Neural crest cell (in vitro differentiated cells): ENCODE measurements around the gene EXO1. TPM values are rescaled to one million over a fixed set of nuclear protein-coding genes. Genes with fewer than 3 reads are reported as not detected.

ENCODE experiments used
- DNase-seq: peaks from one replicate; pipeline ENCODE4 v3.0.0; 2021; ENCODE audit warnings: low read depth, mixed read lengths, low spot score
- H3K27ac Mint-ChIP-seq: one replicate; pipeline ENCODE4 v1.8.0; 2021; ENCODE audit warnings: mild to moderate bottlenecking, mixed read lengths; ENCODE audit not compliant: unreplicated experiment
- H3K27me3 Mint-ChIP-seq: 2 replicates; pipeline ENCODE4 v1.8.0; 2021; ENCODE audit warnings: low read depth, mild to moderate bottlenecking, mixed read lengths
- H3K36me3 Mint-ChIP-seq: 2 replicates; pipeline ENCODE4 v1.8.0; 2021; ENCODE audit warnings: low read depth, mild to moderate bottlenecking, mixed read lengths
- H3K4me1 Mint-ChIP-seq: 2 replicates; pipeline ENCODE4 v1.8.0; 2021; ENCODE audit warnings: mixed read lengths
- H3K4me3 Mint-ChIP-seq: one replicate; pipeline ENCODE4 v1.8.0; 2021; ENCODE audit warnings: mild to moderate bottlenecking, mixed read lengths
- H3K9me3 Mint-ChIP-seq: 2 replicates; pipeline ENCODE4 v1.8.0; 2021; ENCODE audit warnings: mixed read lengths
- total RNA-seq: library from RNA; stranded (reverse); gene quantifications from 2 replicates; pipeline ENCODE4 v1.2.1, GENCODE V29; 2021
- TF ChIP-seq, protein P1 (sequence below): fragments of 200-600 bp; sonication (generic); conservative IDR thresholded peaks from 2 replicates; pipeline ENCODE4 v1.5.0; 2021; ENCODE audit warnings: antibody characterized with exemption, mild to moderate bottlenecking

EXO1 gene
- total RNA-seq, 1 donor from 2014 or later = 49.2 TPM

DNA sequence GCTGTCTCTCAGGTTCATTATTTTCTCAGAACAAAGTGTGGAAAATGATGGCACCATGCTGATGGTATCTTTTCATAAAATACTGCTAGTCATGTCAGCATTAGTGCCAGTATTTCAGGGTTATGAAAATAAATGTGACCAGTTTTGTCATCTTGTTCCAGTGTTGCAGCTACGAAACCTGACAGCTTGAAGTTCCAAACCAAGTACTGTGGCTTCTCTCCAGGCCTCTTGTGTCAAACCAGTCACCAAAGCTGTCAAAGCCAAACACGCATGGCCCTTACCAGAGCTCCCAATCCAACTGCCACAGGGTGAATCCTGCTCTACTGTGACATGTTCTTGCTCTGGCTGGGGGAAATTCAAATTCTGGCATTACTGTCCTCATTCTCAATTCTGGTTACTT lies 20.7 kb upstream of the EXO1 start:
- H3K27me3 Mint-ChIP-seq = no peaks in the 10 kb centered on the region
- H3K4me1 Mint-ChIP-seq = peaks cover 4% of the 10 kb centered on the region
- H3K36me3 Mint-ChIP-seq = no peaks in the 10 kb centered on the region
- no peak for DNase-seq
- no peak overlapping the region for H3K4me3 Mint-ChIP-seq
- TF ChIP-seq, protein P1, sequence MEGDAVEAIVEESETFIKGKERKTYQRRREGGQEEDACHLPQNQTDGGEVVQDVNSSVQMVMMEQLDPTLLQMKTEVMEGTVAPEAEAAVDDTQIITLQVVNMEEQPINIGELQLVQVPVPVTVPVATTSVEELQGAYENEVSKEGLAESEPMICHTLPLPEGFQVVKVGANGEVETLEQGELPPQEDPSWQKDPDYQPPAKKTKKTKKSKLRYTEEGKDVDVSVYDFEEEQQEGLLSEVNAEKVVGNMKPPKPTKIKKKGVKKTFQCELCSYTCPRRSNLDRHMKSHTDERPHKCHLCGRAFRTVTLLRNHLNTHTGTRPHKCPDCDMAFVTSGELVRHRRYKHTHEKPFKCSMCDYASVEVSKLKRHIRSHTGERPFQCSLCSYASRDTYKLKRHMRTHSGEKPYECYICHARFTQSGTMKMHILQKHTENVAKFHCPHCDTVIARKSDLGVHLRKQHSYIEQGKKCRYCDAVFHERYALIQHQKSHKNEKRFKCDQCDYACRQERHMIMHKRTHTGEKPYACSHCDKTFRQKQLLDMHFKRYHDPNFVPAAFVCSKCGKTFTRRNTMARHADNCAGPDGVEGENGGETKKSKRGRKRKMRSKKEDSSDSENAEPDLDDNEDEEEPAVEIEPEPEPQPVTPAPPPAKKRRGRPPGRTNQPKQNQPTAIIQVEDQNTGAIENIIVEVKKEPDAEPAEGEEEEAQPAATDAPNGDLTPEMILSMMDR = no peak
- H3K9me3 Mint-ChIP-seq = no peaks in the 10 kb centered on the region
- no peak overlapping the region for H3K27ac Mint-ChIP-seq

GRCh38 chr1:241828463-241829021 lies 19.5 kb upstream of the EXO1 start:
- Mint-ChIP-seq H3K9me3 (no peaks in the 10 kb centered on the region), H3K4me1 (peaks cover 4% of the 10 kb centered on the region), H3K27ac (no peak overlapping the region), H3K27me3 (no peaks in the 10 kb centered on the region), H3K4me3 (no peak overlapping the region), H3K36me3 (no peaks in the 10 kb centered on the region)
- TF ChIP-seq, protein P1 = no peak
- DNase-seq = no peak

GRCh38 chr1:241829468-241829867 lies 18.5 kb upstream of the EXO1 start:
- Mint-ChIP-seq H3K4me1 (peaks cover 4% of the 10 kb centered on the region), H3K9me3 (no peaks in the 10 kb centered on the region), H3K27me3 (no peaks in the 10 kb centered on the region), H3K4me3 (no peak overlapping the region), H3K36me3 (no peaks in the 10 kb centered on the region), H3K27ac (no peak overlapping the region)
- TF ChIP-seq, protein P1 = no peak
- no peak for DNase-seq

DNA sequence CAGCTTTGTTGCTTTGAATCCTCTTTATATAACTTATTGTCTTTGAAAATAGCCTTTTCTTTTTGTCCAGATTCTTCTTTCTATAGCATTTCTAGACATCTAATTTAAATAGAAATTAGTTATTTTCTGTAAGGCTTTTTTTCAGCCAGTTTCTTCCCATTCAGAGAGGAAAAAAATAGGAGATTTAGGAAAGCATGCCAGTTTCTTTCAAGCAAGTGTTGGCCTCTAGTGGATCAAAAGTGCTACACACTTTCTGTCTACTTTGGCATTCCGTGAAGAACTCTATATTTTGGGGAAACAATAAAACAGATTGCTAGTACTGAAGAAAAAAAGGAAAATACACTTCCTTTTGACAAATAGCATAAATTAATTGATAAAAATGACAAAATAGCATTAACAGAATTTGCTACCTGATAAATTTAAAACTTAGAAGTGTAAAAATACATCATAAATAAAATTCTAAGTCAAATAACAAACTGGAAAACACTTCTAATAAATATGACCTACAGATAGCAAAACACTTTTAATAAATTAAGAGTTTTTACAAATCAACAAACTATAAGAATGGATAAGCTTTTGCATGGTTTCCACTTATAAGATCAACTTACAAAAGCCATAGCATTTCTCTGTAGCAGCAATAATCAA lies 13.1 kb upstream of the EXO1 start:
- no peak overlapping the region for H3K27ac Mint-ChIP-seq
- TF ChIP-seq, protein P1 = peak; percentile 79
- no peak for DNase-seq
- no peak overlapping the region for H3K4me3 Mint-ChIP-seq
- H3K9me3 Mint-ChIP-seq = no peaks in the 10 kb centered on the region
- no peaks in the 10 kb centered on the region for H3K36me3 Mint-ChIP-seq
- no peaks in the 10 kb centered on the region for H3K27me3 Mint-ChIP-seq
- H3K4me1 Mint-ChIP-seq = no peaks in the 10 kb centered on the region

DNA sequence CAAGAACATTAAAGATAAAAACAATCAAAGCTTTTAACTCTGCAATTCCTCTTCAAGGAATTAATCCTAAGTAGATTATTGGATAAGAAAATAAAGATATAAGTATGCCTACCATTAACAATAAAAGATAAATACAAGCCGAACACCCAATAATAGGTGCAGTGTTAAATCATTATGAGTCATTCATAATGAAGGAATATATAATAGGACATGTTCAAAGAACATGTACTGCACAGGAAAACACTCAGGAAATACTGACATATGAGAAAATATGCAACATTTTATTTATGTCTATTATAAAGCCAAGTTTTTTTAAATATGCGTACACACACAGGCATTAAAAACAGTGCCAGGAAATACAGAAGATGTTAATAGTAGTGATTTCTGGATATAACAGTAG lies 11.1 kb upstream of the EXO1 start:
- Mint-ChIP-seq H3K4me3 (no peak overlapping the region), H3K36me3 (no peaks in the 10 kb centered on the region), H3K4me1 (no peaks in the 10 kb centered on the region), H3K27me3 (peaks cover 3% of the 10 kb centered on the region), H3K27ac (no peak overlapping the region), H3K9me3 (no peaks in the 10 kb centered on the region)
- TF ChIP-seq, protein P1 = no peak
- DNase-seq = no peak
